ENCODE data around the gene ASIC4. TPM values are rescaled to one million over a fixed set of nuclear protein-coding genes. Genes with fewer than 3 reads are reported as not detected.

Gene ASIC4, protein sequence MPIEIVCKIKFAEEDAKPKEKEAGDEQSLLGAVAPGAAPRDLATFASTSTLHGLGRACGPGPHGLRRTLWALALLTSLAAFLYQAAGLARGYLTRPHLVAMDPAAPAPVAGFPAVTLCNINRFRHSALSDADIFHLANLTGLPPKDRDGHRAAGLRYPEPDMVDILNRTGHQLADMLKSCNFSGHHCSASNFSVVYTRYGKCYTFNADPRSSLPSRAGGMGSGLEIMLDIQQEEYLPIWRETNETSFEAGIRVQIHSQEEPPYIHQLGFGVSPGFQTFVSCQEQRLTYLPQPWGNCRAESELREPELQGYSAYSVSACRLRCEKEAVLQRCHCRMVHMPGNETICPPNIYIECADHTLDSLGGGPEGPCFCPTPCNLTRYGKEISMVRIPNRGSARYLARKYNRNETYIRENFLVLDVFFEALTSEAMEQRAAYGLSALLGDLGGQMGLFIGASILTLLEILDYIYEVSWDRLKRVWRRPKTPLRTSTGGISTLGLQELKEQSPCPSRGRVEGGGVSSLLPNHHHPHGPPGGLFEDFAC
- total RNA-seq = not detected in 2 replicates

DNA sequence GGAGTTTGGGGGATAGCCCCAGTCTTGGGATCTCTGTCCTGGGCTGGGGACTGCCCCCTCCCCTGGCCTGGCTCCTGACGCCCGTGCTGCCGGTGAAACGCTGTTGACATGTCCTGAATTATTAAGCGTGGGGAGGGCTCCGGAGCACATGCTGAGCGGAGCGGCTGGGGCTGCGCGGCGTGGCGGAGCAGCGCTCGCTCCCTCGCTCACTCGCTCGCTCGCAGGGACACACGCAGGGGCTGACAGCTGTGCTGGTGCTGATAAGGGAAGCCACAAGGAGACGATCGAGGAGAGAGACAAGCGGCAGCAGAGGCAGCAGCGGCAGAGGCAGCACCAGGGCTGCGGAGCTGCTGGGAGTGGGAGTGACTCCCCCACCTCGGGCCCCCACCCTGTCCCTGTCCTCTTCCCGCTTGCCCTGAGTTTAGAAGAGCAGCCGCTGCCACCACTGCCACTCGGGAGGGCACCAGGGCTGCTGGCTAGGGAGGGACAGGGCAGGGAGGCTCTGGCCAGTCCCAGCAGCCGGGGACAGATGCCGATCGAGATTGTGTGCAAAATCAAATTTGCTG lies at the start of gene ASIC4:
Gene ASIC4, plus strand, starts transcription at position 287 of the 566 bp plus-strand sequence. Its CDS starts 243 bp downstream, at position 530.
- Mint-ChIP-seq H3K4me3 (ENCODE audit: low read depth) (no peak within 1 kb of the TSS), H3K27me3 (ENCODE audit: low read depth) (peaks cover 74% of the 10 kb centered on the region), H3K36me3 (ENCODE audit: low read depth) (no peaks in the 10 kb centered on the region)

DNA sequence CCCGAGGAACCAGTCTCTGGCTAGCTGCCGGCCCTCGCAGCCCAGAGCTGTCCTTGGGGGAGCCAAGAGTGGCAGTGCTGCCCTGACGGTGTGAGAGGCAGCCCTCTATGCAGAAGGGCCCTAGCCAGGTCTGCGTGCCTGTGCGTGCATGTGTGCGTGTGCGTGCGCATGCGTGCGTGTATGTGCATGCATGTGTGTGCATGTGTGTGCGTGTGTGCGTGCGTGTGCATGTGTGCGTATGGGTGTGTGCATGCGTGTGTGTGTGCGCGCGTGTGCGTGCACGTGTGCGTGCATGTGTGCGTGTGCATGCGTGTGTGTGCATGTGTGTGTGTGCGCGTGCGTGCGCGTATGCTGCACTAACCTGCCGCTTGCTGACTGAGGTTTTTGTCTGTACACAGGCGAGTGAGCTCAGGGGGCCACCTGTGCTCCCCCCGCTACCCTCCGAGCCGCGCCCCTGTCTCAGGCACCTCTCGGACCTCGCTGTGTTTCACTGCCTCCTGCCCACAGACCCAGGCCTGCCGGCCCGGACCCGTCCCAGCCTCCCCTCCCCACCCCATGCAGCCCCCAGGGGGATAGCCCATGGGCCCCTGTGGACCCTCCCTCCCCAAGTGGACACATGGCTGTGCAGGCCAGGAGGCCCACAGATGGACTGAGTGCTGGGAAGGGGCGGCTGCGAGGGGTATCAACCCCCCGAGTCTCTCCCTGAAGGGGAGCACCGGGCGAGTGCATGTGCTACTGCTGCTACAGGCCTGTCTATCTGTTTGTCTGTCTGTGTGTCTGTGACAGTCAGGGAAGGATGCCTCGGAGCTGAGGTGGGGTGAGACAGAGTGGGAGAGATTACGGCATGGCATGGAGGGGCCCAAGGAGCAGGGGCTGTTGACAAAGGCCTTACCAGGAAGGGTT lies 48.4 kb upstream of the ASIC4 start:
- H3K36me3 Mint-ChIP-seq (ENCODE audit: low read depth) = no peaks in the 10 kb centered on the region
- no peaks in the 10 kb centered on the region for H3K27me3 Mint-ChIP-seq (ENCODE audit: low read depth)
- H3K4me3 Mint-ChIP-seq (ENCODE audit: low read depth) = no peak overlapping the region
- no peak overlapping the region for H3K27ac Mint-ChIP-seq
- no peaks in the 10 kb centered on the region for H3K9me3 Mint-ChIP-seq
- intact Hi-C loops (cut with micrococcal nuclease) = no loop called here
- no peak for DNase-seq (ENCODE audit: low spot score)
- H3K4me1 Mint-ChIP-seq (ENCODE audit: low read depth) = no peaks in the 10 kb centered on the region

More for the DNA sequence above, at the start of gene ASIC4:
- H3K4me1 Mint-ChIP-seq (ENCODE audit: low read depth) = peaks cover 6% of the 10 kb centered on the region
- no peaks in the 10 kb centered on the region for H3K9me3 Mint-ChIP-seq
- H3K27ac Mint-ChIP-seq = no peak within 1 kb of the TSS
- intact Hi-C loops (cut with micrococcal nuclease) = no loop called here
- no peak for DNase-seq (ENCODE audit: low spot score)

DNA sequence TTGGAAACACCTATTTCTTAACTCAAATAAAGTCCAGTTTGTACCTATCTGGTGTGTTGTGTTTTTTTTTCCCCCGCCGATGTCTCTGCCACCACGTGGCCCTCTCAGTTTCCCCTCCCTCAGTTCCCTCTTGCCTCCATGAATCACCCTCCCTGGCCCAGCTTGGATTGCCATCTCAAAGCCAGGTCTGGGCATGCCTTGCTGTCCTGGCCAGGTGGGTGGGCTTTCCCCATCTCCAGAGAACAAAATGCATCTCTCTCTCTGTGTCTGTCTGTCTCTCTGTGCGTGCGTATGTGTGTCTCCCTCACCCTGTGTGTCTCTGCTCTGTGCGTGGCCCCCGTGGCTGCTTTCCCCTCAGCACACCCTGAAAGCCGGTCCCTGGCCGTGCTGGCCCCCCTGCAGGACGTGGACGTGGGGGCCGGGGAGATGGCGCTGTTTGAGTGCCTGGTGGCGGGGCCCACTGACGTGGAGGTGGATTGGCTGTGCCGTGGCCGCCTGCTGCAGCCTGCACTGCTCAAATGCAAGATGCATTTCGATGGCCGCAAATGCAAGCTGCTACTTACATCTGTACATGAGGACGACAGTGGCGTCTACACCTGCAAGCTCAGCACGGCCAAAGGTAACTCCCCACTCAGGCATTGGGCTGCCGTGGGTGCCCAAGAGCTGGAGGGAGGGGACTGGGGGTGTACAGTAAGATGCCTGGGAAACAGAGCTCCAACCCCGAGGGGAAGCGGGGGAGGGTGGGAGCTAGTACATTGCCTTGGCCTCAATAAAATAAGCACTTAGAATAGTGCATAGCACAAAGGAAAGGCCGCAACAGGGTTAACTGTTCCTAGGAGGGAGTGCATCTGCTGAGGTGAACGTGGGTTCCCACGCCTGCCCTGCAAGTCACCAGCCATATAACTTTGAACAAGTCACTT lies 47.2 kb upstream of the ASIC4 start:
- no peak overlapping the region for H3K27ac Mint-ChIP-seq

DNA sequence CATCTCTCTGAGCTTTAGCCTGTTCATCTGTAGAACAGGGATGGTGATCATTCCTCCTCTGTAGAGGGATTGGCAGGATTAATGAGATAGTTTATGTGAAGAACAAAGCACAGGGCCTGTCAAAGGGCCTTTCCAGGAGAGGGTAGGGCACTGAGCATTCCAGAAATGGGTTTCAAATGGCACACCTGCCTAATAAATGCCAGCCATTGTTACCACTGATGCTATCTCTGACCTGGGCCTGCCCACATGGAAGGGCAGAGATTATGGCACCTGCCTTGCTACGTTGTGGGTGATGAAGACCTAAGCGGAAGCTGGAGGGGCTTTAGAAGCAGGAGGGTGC lies 46.6 kb upstream of the ASIC4 start:
- Mint-ChIP-seq H3K27me3 (ENCODE audit: low read depth) (no peaks in the 10 kb centered on the region), H3K9me3 (no peaks in the 10 kb centered on the region), H3K4me3 (ENCODE audit: low read depth) (no peak overlapping the region), H3K4me1 (ENCODE audit: low read depth) (no peaks in the 10 kb centered on the region), H3K36me3 (ENCODE audit: low read depth) (no peaks in the 10 kb centered on the region), H3K27ac (no peak overlapping the region)
- DNase-seq (ENCODE audit: low spot score) = no peak
- intact Hi-C loops (cut with micrococcal nuclease) = no loop called here

More for the DNA sequence above, 47.2 kb upstream of the ASIC4 start:
- no peak overlapping the region for H3K4me3 Mint-ChIP-seq (ENCODE audit: low read depth)
- no peaks in the 10 kb centered on the region for H3K36me3 Mint-ChIP-seq (ENCODE audit: low read depth)
- DNase-seq (ENCODE audit: low spot score) = no peak
- no peaks in the 10 kb centered on the region for H3K9me3 Mint-ChIP-seq
- no peaks in the 10 kb centered on the region for H3K27me3 Mint-ChIP-seq (ENCODE audit: low read depth)
- intact Hi-C loops (cut with micrococcal nuclease) = no loop called here
- H3K4me1 Mint-ChIP-seq (ENCODE audit: low read depth) = no peaks in the 10 kb centered on the region

DNA sequence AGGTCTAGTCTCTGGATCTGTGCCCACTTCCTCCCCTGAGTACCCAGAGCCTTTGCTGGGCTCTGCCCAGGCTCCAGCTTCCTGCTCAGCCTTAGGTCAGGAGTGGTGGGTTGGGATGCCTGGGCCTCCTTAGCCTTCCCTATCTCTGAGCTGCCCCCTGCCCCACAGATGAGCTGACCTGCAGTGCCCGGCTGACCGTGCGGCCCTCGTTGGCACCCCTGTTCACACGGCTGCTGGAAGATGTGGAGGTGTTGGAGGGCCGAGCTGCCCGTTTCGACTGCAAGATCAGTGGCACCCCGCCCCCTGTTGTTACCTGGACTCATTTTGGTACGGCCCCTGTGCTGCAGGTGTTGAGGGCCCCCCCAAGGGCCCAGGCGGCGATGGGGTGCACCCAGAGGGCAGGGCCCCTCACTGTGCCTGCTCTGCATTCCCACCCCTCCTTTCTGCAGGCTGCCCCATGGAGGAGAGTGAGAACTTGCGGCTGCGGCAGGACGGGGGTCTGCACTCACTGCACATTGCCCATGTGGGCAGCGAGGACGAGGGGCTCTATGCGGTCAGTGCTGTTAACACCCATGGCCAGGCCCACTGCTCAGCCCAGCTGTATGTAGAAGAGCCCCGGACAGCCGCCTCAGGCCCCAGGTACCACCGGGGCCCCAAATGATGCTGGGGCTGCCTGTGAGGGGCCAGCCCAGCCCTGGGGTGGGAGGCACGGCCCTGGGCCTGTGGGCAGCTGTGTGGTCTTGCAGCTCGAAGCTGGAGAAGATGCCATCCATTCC lies 45.7 kb upstream of the ASIC4 start:
- Mint-ChIP-seq H3K27ac (no peak overlapping the region), H3K4me1 (ENCODE audit: low read depth) (no peaks in the 10 kb centered on the region), H3K36me3 (ENCODE audit: low read depth) (no peaks in the 10 kb centered on the region), H3K9me3 (no peaks in the 10 kb centered on the region), H3K4me3 (ENCODE audit: low read depth) (no peak overlapping the region), H3K27me3 (ENCODE audit: low read depth) (no peaks in the 10 kb centered on the region)
- no peak for DNase-seq (ENCODE audit: low spot score)
- intact Hi-C loops (cut with micrococcal nuclease) = no loop called here

DNA sequence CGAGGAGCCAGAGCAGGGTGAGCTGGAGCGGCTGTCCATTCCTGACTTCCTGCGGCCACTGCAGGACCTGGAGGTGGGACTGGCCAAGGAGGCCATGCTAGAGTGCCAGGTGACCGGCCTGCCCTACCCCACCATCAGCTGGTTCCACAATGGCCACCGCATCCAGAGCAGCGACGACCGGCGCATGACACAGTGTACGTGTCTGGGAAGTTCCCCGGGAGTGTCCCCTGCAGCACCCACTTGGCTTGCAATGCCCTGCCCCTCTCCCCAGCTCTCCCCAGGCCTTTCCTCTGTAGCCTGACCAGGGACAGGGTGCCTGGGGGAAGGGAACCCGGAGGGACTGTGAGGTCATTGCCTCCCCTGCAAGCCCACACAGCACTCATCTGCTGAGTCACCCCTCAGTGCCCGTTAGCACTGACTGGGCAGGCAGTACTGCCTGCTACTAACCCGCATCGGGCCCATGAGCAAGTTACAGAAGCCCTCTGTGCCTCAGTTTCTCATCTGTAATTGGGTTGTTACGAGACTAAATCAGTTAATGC lies 45.0 kb upstream of the ASIC4 start:
- Mint-ChIP-seq H3K4me1 (ENCODE audit: low read depth) (no peaks in the 10 kb centered on the region), H3K9me3 (no peaks in the 10 kb centered on the region), H3K27ac (no peak overlapping the region), H3K27me3 (ENCODE audit: low read depth) (no peaks in the 10 kb centered on the region), H3K36me3 (ENCODE audit: low read depth) (no peaks in the 10 kb centered on the region), H3K4me3 (ENCODE audit: low read depth) (no peak overlapping the region)
- intact Hi-C loops (cut with micrococcal nuclease) = no loop called here
- no peak for DNase-seq (ENCODE audit: low spot score)

DNA sequence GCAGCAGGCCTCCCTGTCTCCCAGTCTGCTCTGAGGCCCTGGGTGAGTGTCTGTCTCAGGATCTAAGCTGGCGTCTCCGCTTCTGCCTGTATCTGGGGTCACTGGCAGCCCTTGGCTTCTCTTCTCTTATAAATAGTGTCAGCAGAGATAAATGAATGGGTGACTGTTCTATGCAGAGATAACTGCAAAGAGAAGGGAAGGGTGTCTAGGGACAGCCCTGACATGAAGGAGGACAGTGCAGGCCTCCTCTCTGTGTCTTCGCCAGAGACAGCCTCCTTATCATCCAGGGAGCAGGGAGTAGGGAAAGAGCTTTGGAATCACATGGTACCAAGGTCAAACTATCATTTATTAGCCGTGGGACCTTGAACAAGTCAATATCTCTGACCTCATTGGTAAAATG lies 43.9 kb upstream of the ASIC4 start:
- H3K4me1 Mint-ChIP-seq (ENCODE audit: low read depth) = no peaks in the 10 kb centered on the region
- intact Hi-C loops (cut with micrococcal nuclease) = no loop called here
- DNase-seq (ENCODE audit: low spot score) = no peak
- H3K27ac Mint-ChIP-seq = no peak overlapping the region
- H3K4me3 Mint-ChIP-seq (ENCODE audit: low read depth) = no peak overlapping the region
- no peaks in the 10 kb centered on the region for H3K9me3 Mint-ChIP-seq
- H3K27me3 Mint-ChIP-seq (ENCODE audit: low read depth) = no peaks in the 10 kb centered on the region
- H3K36me3 Mint-ChIP-seq (ENCODE audit: low read depth) = no peaks in the 10 kb centered on the region

DNA sequence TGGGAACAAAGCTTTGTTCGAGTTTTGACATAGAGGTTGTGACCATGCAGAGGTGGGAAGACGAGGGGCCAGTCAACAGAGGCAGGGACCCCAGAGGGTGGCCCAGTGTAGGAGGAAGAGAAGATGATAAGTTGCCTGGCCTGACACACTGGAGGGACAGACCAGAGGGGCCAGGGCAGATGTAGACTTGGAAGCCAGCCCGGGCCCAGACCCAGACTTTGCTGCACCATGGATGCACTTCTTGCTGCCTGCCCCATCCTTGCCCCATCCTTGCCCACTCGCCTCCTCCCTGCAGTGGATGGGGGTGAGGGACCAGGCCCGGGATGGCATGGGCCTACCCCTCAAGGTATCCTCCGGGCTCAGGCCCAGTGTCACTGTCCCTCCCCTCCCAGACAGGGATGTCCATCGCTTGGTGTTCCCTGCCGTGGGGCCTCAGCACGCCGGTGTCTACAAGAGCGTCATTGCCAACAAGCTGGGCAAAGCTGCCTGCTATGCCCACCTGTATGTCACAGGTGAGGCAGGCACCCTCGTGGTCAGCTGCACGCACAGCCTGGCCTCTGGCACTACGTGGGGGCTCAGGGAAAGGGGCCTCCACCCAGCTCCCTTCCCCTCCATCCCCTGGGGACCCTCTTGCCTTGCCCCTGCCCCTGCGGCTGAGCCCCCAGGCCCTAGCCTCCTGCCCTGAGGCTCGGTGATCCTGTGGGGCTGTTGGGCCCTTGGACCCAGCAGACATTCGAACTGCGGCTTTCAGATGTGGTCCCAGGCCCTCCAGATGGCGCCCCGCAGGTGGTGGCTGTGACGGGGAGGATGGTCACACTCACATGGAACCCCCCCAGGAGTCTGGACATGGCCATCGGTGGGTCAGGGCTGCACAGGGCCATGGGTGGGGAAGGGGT lies 42.6 kb upstream of the ASIC4 start:
- Mint-ChIP-seq H3K27me3 (ENCODE audit: low read depth) (peaks cover 4% of the 10 kb centered on the region), H3K4me1 (ENCODE audit: low read depth) (peaks cover 4% of the 10 kb centered on the region), H3K36me3 (ENCODE audit: low read depth) (no peaks in the 10 kb centered on the region), H3K9me3 (no peaks in the 10 kb centered on the region), H3K27ac (no peak overlapping the region), H3K4me3 (ENCODE audit: low read depth) (no peak overlapping the region)
- intact Hi-C loops (cut with micrococcal nuclease) = no loop called here
- DNase-seq (ENCODE audit: low spot score) = no peak

DNA sequence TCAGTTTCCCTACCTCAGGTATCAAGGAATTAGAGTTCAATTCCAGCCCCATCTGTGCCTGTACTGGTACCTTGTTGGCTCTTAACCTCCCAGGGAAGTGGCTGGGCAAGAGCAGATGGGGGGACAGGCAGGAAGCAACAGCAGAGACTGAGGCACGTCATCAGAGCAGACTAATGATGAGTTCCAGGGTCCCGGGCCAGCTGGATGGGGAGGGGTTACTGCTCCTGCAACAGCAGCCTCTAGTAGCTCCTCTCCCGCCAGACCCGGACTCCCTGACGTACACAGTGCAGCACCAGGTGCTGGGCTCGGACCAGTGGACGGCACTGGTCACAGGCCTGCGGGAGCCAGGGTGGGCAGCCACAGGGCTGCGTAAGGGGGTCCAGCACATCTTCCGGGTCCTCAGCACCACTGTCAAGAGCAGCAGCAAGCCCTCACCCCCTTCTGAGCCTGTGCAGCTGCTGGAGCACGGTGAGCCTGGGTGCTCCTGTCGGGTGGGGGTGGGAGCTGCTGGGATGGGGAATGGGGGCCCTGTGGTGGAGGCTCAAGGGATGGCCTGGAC lies 41.6 kb upstream of the ASIC4 start:
- Mint-ChIP-seq H3K4me1 (ENCODE audit: low read depth) (peaks cover 4% of the 10 kb centered on the region), H3K27ac (no peak overlapping the region), H3K9me3 (no peaks in the 10 kb centered on the region), H3K27me3 (ENCODE audit: low read depth) (peaks cover 4% of the 10 kb centered on the region), H3K36me3 (ENCODE audit: low read depth) (no peaks in the 10 kb centered on the region), H3K4me3 (ENCODE audit: low read depth) (no peak overlapping the region)
- intact Hi-C loops (cut with micrococcal nuclease) = no loop called here
- no peak for DNase-seq (ENCODE audit: low spot score)

DNA sequence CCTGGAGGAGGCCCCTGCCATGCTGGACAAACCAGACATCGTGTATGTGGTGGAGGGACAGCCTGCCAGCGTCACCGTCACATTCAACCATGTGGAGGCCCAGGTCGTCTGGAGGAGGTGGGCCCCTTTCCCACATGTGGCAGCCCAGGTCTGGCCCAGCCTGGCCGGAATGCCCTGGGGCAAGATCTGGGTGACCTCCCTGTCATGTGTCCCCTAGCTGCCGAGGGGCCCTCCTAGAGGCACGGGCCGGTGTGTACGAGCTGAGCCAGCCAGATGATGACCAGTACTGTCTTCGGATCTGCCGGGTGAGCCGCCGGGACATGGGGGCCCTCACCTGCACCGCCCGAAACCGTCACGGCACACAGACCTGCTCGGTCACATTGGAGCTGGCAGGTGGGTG lies 40.8 kb upstream of the ASIC4 start:
- Mint-ChIP-seq H3K4me1 (ENCODE audit: low read depth) (peaks cover 4% of the 10 kb centered on the region), H3K9me3 (no peaks in the 10 kb centered on the region), H3K36me3 (ENCODE audit: low read depth) (no peaks in the 10 kb centered on the region), H3K27me3 (ENCODE audit: low read depth) (peaks cover 4% of the 10 kb centered on the region), H3K4me3 (ENCODE audit: low read depth) (no peak overlapping the region), H3K27ac (no peak overlapping the region)
- intact Hi-C loops (cut with micrococcal nuclease) = no loop called here
- no peak for DNase-seq (ENCODE audit: low spot score)

All from activated T-helper 2 cell treated with anti-CD3 and anti-CD28 coated beads, Interferon-gamma antibody, Interleukin-2, Interleukin-4, amounts not matched to agents 10 μg/mL and 5 μg/mL and 100 μg/mL, durations not matched to agents 14 hours and 24 hours and 36 hours (primary cell).